Measurements from ENCODE around the gene KIRREL1.

Gene KIRREL1

DNA sequence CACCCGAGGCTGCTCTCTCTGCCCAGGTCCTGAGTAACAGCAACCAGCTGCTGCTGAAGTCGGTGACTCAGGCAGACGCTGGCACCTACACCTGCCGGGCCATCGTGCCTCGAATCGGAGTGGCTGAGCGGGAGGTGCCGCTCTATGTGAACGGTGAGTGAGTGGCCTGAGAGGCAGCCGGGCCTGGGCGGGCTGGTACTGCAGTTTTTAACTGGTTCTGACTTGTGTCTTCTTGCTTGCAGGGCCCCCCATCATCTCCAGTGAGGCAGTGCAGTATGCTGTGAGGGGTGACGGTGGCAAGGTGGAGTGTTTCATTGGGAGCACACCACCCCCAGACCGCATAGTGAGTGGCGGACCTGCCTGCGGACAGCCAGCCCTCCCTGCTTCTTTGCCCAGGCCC, 96.0 kb downstream of the KIRREL1 start:
- DNase-seq (ENCODE audit: extremely low read depth, low read depth), result no peak
- TF ChIP-seq, protein P1, sequence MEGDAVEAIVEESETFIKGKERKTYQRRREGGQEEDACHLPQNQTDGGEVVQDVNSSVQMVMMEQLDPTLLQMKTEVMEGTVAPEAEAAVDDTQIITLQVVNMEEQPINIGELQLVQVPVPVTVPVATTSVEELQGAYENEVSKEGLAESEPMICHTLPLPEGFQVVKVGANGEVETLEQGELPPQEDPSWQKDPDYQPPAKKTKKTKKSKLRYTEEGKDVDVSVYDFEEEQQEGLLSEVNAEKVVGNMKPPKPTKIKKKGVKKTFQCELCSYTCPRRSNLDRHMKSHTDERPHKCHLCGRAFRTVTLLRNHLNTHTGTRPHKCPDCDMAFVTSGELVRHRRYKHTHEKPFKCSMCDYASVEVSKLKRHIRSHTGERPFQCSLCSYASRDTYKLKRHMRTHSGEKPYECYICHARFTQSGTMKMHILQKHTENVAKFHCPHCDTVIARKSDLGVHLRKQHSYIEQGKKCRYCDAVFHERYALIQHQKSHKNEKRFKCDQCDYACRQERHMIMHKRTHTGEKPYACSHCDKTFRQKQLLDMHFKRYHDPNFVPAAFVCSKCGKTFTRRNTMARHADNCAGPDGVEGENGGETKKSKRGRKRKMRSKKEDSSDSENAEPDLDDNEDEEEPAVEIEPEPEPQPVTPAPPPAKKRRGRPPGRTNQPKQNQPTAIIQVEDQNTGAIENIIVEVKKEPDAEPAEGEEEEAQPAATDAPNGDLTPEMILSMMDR (IDR thresholded peaks at IDR 0.05; ENCODE audit: low read depth, low read length), result no peak

DNA sequence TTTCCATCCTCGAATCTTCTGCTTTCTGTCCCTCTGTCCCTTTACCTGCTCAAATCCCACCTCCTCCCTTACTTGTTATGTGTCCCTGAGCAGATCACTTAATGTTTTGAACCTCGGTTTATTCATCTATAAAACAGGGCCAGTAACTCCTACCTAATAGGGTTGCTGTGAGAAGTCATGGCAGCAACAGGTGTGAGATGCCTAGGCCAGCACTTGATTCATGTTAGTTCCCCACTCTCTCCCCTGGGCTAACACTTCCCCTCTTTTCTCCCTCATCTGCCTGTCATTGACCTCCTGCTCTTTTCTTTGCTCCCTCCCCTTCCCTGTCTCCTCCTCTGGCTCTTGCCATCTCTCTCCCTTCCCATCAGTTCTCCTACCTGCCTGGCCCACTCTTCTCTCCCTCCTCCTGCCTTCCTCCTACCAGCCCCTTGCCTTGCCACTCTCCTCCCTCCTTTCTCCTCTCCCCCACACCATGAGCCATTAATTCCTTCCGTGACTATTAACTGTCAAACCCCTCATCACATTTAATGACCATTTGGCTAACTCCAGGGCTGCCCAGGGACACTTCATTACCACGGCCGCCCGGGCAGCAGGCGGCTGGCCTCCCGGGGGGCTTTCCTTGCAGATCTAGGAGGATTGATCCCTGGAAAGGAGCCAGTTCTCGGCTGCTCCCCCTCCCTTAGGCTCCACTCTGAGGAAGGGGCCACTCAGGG, 96.6 kb downstream of the KIRREL1 start:
- TF ChIP-seq, protein P1 (IDR thresholded peaks at IDR 0.05; ENCODE audit: low read depth, low read length), result no peak
- DNase-seq (ENCODE audit: extremely low read depth, low read depth), result no peak

DNA sequence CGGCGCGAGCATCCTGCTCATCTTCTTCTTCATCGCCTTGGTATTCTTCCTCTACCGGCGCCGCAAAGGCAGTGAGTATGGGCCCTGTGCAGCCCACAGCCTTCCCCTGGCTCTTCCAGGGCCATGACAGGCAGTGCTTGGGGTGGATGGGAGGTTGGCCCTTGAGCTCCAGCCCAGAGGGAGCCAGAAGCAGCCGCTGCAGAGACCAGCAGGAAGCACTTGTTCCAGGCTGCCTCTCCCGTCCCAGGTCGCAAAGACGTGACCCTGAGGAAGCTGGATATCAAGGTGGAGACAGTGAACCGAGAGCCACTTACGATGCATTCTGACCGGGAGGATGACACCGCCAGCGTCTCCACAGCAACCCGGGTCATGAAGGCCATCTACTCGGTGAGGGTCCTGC, 99.9 kb downstream of the KIRREL1 start:
- TF ChIP-seq, protein P1 (IDR thresholded peaks at IDR 0.05; ENCODE audit: low read depth, low read length), result no peak

DNA sequence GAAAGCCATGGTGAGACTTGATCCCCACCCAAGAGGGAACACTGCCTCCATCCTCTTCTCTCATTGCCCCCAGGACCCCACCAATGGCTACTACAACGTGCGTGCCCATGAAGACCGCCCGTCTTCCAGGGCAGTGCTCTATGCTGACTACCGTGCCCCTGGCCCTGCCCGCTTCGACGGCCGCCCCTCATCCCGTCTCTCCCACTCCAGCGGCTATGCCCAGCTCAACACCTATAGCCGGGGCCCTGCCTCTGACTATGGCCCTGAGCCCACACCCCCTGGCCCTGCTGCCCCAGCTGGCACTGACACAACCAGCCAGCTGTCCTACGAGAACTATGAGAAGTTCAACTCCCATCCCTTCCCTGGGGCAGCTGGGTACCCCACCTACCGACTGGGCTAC, 101.1 kb downstream of the KIRREL1 start:
- DNase-seq (ENCODE audit: extremely low read depth, low read depth), result no peak

More for the DNA sequence above, 99.9 kb downstream of the KIRREL1 start:
- no peak for DNase-seq (ENCODE audit: extremely low read depth, low read depth)

DNA sequence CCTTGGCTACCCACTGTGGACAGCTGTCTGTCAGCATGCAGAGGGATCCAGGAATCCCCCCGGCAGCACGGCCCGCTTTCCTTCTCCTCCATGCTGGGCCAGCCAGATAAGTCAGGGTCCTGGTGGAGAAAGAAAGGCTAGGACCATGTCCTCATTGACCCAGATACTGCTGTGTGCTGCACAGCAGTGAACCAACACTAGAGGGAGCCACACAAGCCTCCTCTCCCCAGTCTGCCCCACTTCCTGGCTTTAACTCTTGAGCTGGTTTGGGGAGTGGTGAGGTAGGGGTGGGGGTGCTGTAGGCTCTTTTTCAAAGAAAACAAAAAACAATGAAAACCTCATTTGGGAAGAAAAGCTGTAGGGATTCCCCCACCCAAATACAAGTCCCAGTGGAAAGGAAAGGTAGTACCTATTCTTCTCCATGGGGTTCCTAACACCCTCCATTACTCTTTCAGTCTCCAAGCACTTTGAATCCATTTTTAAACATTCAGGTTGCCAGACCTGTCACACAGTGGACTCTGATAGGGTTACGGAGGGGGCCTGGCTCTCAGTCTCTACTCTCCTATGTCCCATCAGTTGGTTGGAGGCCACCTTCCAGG, 102.4 kb downstream of the KIRREL1 start:
- no peak for DNase-seq (ENCODE audit: extremely low read depth, low read depth)
- TF ChIP-seq, protein P1 (IDR thresholded peaks at IDR 0.05; ENCODE audit: low read depth, low read length), result peak; percentile 75

More for the DNA sequence above, 101.1 kb downstream of the KIRREL1 start:
- TF ChIP-seq, protein P1 (IDR thresholded peaks at IDR 0.05; ENCODE audit: low read depth, low read length), result no peak

DNA sequence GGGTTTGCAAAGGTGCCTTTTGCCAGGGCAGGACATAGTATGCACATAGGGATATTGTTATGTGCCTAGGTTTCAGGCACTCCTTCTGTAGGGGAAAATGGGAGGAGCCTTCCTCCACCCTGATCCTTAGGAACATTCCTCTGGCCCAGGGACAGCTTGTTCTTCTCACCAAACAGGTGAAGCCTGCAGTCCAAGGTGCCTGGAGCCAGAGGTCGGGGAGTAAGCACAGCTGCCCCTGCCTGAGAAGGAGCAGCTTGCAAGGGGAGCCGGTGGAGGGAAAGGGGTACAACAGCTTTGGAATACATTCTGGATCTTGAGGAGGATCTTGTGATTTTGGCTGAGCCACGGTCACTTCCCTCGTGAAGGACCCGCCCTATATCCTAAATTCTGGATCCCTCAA, 104.8 kb downstream of the KIRREL1 start:
- TF ChIP-seq, protein P1 (IDR thresholded peaks at IDR 0.05; ENCODE audit: low read depth, low read length), result no peak
- DNase-seq (ENCODE audit: extremely low read depth, low read depth), result no peak

DNA sequence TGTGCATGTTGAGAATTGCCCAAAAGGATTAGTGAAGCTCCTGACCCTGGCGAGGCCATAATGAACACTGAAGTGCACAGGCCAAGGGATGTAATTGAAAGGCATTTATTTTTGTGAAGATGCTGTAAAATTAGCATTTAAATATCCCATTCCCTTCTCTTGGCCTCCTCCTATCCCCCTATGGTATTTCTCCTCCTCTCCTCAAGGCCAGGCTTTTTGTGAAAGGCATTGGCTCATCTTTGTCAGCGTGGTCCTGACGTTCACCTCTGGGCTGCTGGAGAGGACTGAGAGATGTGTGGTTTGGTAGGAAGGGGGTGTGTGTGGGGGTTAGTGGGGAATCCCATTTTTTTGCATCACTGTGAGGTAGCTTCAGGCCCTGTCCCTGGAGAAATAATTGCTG, 105.7 kb downstream of the KIRREL1 start:
- DNase-seq (ENCODE audit: extremely low read depth, low read depth), result no peak
- TF ChIP-seq, protein P1 (IDR thresholded peaks at IDR 0.05; ENCODE audit: low read depth, low read length), result no peak

Data from AG09319 (cell line).